Parathyroid adenoma (tissue), 2 donors: ENCODE results near the gene PRAMEF27.
"Not testable (repeated sequence)": the region's sequence is repeated elsewhere in the genome, so short reads cannot be mapped to it uniquely, and the experiment has no call there.

Source experiments
- H2AFZ ChIP-seq: fragments of 300-600 bp; sonication (generic); one replicate; pipeline ENCODE4 v1.7.0; 2017; ENCODE audit warnings: antibody characterized with exemption, mild to moderate bottlenecking
- H3K27ac ChIP-seq: fragments of 300-600 bp; sonication (generic); one replicate; pipeline ENCODE4 v1.7.0; 2017
- H3K27me3 ChIP-seq: fragments of 300-600 bp; sonication (generic); one replicate; pipeline ENCODE4 v1.7.0; 2017; ENCODE audit warnings: low read length; ENCODE audit not compliant: control insufficient read depth, insufficient read depth
- H3K36me3 ChIP-seq: fragments of 300-600 bp; sonication (generic); one replicate; pipeline ENCODE4 v1.7.0; 2017; ENCODE audit warnings: low read length; ENCODE audit not compliant: control insufficient read depth, insufficient read depth
- H3K4me1 ChIP-seq: fragments of 300-600 bp; sonication (generic); one replicate; pipeline ENCODE4 v1.7.0; 2017; ENCODE audit warnings: control low read depth
- H3K4me2 ChIP-seq: fragments of 300-600 bp; sonication (generic); one replicate; pipeline ENCODE4 v1.7.0; 2017; ENCODE audit warnings: low read length
- H3K4me3 ChIP-seq: fragments of 300-600 bp; sonication (generic); one replicate; pipeline ENCODE4 v1.7.0; 2017; ENCODE audit warnings: low read depth, low read length
- H3K79me2 ChIP-seq: fragments of 300-600 bp; sonication (generic); one replicate; pipeline ENCODE4 v1.7.0; 2017; ENCODE audit warnings: control low read depth
- H3K9ac ChIP-seq: fragments of 300-600 bp; sonication (generic); one replicate; pipeline ENCODE4 v1.7.0; 2017; ENCODE audit warnings: mild to moderate bottlenecking
- H3K9me3 ChIP-seq: fragments of 300-600 bp; sonication (generic); one replicate; pipeline ENCODE4 v1.7.0; 2017; ENCODE audit warnings: low read length; ENCODE audit not compliant: control insufficient read depth
- donor health status: primary hyperparathyroidism.

Gene PRAMEF27

GRCh38 chr1:13056475-13056874, at the start of gene PRAMEF27:
Gene PRAMEF27, minus strand, starts transcription at chr1:13056575. Its CDS starts 2,916 bp downstream, at chr1:13053659.
- H3K79me2 ChIP-seq, H3K9me3 ChIP-seq, H3K36me3 ChIP-seq, H2AFZ ChIP-seq, H3K9ac ChIP-seq, H3K27me3 ChIP-seq, H3K4me1 ChIP-seq, H3K27ac ChIP-seq, H3K4me3 ChIP-seq, H3K4me2 ChIP-seq: not testable (repeated sequence)

- not testable (repeated sequence) for H3K9me3 ChIP-seq, H3K4me2 ChIP-seq, H3K9ac ChIP-seq, H3K36me3 ChIP-seq, H2AFZ ChIP-seq, H3K79me2 ChIP-seq, H3K4me1 ChIP-seq, H3K27ac ChIP-seq, H3K27me3 ChIP-seq, H3K4me3 ChIP-seq
Measured at GRCh38 chr1:13070474-13070873, 14.1 kb upstream of the PRAMEF27 start, which contains the start of gene PRAMEF25. Gene PRAMEF25, plus strand, starts transcription at chr1:13070774. Its CDS starts 2,920 bp downstream, at chr1:13073694.

- H3K27me3 ChIP-seq, H3K79me2 ChIP-seq, H3K27ac ChIP-seq, H3K36me3 ChIP-seq, H3K4me1 ChIP-seq, H3K9ac ChIP-seq, H3K4me2 ChIP-seq, H3K4me3 ChIP-seq, H2AFZ ChIP-seq, H3K9me3 ChIP-seq: not testable (repeated sequence)
Measured at GRCh38 chr1:13019846-13020245, 36.5 kb downstream of the PRAMEF27 start.

GRCh38 chr1:13011932-13012331, 44.4 kb downstream of the PRAMEF27 start:
- not testable (repeated sequence) for H2AFZ ChIP-seq, H3K4me1 ChIP-seq, H3K4me3 ChIP-seq, H3K9me3 ChIP-seq, H3K27ac ChIP-seq, H3K79me2 ChIP-seq, H3K9ac ChIP-seq, H3K4me2 ChIP-seq, H3K27me3 ChIP-seq, H3K36me3 ChIP-seq

DNA sequence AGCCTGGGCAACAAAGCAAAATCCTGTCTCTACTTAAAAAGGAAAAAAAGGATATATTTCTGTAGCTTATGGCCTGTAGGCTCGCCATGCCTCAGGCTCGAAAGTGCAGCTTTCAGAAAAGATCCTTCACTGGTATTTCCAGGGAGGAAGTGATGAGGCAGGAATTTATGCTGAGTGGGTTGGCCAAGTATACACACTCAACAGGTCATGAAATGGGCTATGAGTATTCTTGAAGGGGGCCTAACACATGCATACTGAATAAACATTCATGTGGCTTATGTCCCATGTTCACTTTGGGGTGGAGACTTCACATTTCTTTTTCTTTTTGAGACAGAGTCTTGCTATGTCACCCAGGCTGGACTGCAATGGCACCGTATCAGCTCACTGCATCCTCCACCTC, 47.0 kb downstream of the PRAMEF27 start:
- not testable (repeated sequence) for H3K27ac ChIP-seq

DNA sequence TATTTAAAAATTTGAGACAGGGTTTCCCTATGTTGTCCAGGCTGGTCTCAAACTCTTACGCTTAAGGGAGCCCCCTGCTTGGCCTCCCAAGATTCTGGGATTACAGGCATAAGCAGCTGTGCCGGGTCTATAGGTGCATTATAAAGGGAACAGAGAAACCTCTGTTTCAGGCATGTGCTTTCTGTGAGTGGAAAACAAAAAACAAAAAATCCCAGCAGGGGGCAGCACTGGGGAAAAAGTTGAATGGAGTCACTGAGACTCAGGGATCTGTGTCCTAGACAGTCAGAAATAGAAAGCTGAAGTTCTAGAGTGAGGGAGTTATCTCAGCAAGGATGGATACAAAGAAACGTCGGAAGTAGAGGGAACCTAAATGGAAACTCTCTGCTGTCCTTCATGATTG, 50.6 kb downstream of the PRAMEF27 start:
- H3K79me2 ChIP-seq, H3K36me3 ChIP-seq, H3K27ac ChIP-seq, H3K9me3 ChIP-seq, H3K4me3 ChIP-seq, H3K27me3 ChIP-seq, H3K9ac ChIP-seq, H2AFZ ChIP-seq, H3K4me2 ChIP-seq, H3K4me1 ChIP-seq: not testable (repeated sequence)

More for the DNA sequence above, 47.0 kb downstream of the PRAMEF27 start:
- not testable (repeated sequence) for H3K4me3 ChIP-seq, H3K9ac ChIP-seq, H3K9me3 ChIP-seq, H3K4me1 ChIP-seq, H2AFZ ChIP-seq, H3K27me3 ChIP-seq, H3K36me3 ChIP-seq, H3K4me2 ChIP-seq, H3K79me2 ChIP-seq
